ENCODE measurements around the gene GFOD1. TPM values are rescaled to one million over a fixed set of nuclear protein-coding genes. Genes with fewer than 3 reads are reported as not detected.

GFOD1 gene
- total RNA-seq, 1 experiment from 2014 or later: 0.68 TPM

GRCh38 chr6:13523826-13524622 is 36.6 kb upstream of the GFOD1 start:
- Histone ChIP-seq H3K9me2 (ENCODE audit: insufficient read depth) (no peaks in the 10 kb centered on the region), H3K79me2 (ENCODE audit: low read depth) (no peaks in the 10 kb centered on the region), H2AFZ (no peak overlapping the region), H3K9me3 (ENCODE audit: insufficient read depth, low read depth) (peaks cover 3% of the 10 kb centered on the region; the same call in 1 of the 2 replicates), H3K36me3 (ENCODE audit: low read depth) (peaks cover 5% of the 10 kb centered on the region; the same call in 1 of the 2 replicates), H3K4me3 (no peak overlapping the region), H3K27ac (no peak overlapping the region), H3K4me2 (no peak overlapping the region), H4K20me1 (ENCODE audit: insufficient read depth) (no peaks in the 10 kb centered on the region), H3F3A (ENCODE audit: insufficient read depth, low read depth) (no peaks in the 10 kb centered on the region), H3K4me1 (replicated peaks; ENCODE audit: insufficient read depth) (peaks cover 16% of the 10 kb centered on the region; the same call in 1 of the 2 replicates), H3K27me3 (ENCODE audit: insufficient read depth, low read depth) (no peaks in the 10 kb centered on the region)
- POLR2A ChIA-PET (ENCODE audit: unreplicated experiment): no interaction called here
- no peak for DNase-seq
- no TSS peak for BruUV-seq (replicated peaks)
- intact Hi-C loops (cut with micrococcal nuclease; ENCODE audit: unreplicated experiment): no loop called here
- CTCF ChIA-PET: interaction anchor here (0.6 kb wide), 1 partner anchor 8 kb away, joined by 3 read pairs; no protein-coding TSS in a partner anchor
- TF ChIP-seq EZH2 (IDR thresholded peaks at IDR 0.05; ENCODE audit: low read depth): no peak
- no peak for TF ChIP-seq CTCF (conservative IDR thresholded peaks at IDR 0.05)

- intact Hi-C loops (cut with micrococcal nuclease; ENCODE audit: unreplicated experiment): no loop called here
- no peak for DNase-seq
- peaks cover 5% of the 10 kb centered on the region; the same call in 1 of the 2 replicates for H3K36me3 ChIP-seq (ENCODE audit: low read depth)
- no peak for TF ChIP-seq EZH2 (IDR thresholded peaks at IDR 0.05; ENCODE audit: low read depth)
- TF ChIP-seq CTCF (conservative IDR thresholded peaks at IDR 0.05): no peak
- ChIA-PET POLR2A (ENCODE audit: unreplicated experiment) (no interaction called here), CTCF (no interaction called here)
- peaks cover 25% of the 10 kb centered on the region for H3K4me1 ChIP-seq (replicated peaks; ENCODE audit: insufficient read depth)
- peaks cover 3% of the 10 kb centered on the region; the same call in 1 of the 2 replicates for H3K9me3 ChIP-seq (ENCODE audit: insufficient read depth, low read depth)
- no peaks in the 10 kb centered on the region for H4K20me1 ChIP-seq (ENCODE audit: insufficient read depth)
- no peak overlapping the region for H3K4me3 ChIP-seq
- H3K4me2 ChIP-seq: no peak overlapping the region
- no peaks in the 10 kb centered on the region for H3K9me2 ChIP-seq (ENCODE audit: insufficient read depth)
- no TSS peak for BruUV-seq (replicated peaks)
- H3K27me3 ChIP-seq (ENCODE audit: insufficient read depth, low read depth): no peaks in the 10 kb centered on the region
- H3K79me2 ChIP-seq (ENCODE audit: low read depth): no peaks in the 10 kb centered on the region
- H3F3A ChIP-seq (ENCODE audit: insufficient read depth, low read depth): peaks cover 7% of the 10 kb centered on the region
- no peak overlapping the region for H2AFZ ChIP-seq
- no peak overlapping the region for H3K27ac ChIP-seq
Measured at GRCh38 chr6:13522656-13523055, 35.3 kb upstream of the GFOD1 start.

GRCh38 chr6:13519839-13520238 is 32.4 kb upstream of the GFOD1 start:
- no peaks in the 10 kb centered on the region for H4K20me1 ChIP-seq (ENCODE audit: insufficient read depth)
- ChIA-PET CTCF (no interaction called here), POLR2A (ENCODE audit: unreplicated experiment) (no interaction called here)
- H3K9me3 ChIP-seq (ENCODE audit: insufficient read depth, low read depth): peaks cover 3% of the 10 kb centered on the region; the same call in 1 of the 2 replicates
- H3K27ac ChIP-seq: no peak overlapping the region
- H3K27me3 ChIP-seq (ENCODE audit: insufficient read depth, low read depth): no peaks in the 10 kb centered on the region
- no TSS peak for BruUV-seq (replicated peaks)
- peaks cover 5% of the 10 kb centered on the region; the same call in 1 of the 2 replicates for H3K36me3 ChIP-seq (ENCODE audit: low read depth)
- DNase-seq: no peak
- no peak for TF ChIP-seq EZH2 (IDR thresholded peaks at IDR 0.05; ENCODE audit: low read depth)
- no peak for TF ChIP-seq CTCF (conservative IDR thresholded peaks at IDR 0.05)
- H3K4me1 ChIP-seq (replicated peaks; ENCODE audit: insufficient read depth): peaks cover 37% of the 10 kb centered on the region
- no peak overlapping the region for H3K4me2 ChIP-seq
- no peak overlapping the region for H2AFZ ChIP-seq
- intact Hi-C loops (cut with micrococcal nuclease; ENCODE audit: unreplicated experiment): no loop called here
- no peak overlapping the region for H3K4me3 ChIP-seq
- H3K79me2 ChIP-seq (ENCODE audit: low read depth): no peaks in the 10 kb centered on the region
- no peaks in the 10 kb centered on the region for H3K9me2 ChIP-seq (ENCODE audit: insufficient read depth)
- peaks cover 21% of the 10 kb centered on the region for H3F3A ChIP-seq (ENCODE audit: insufficient read depth, low read depth)
